Neuronal stem cell (in vitro differentiated cells): Measurements from ENCODE around the gene TMEM242.
A peak's percentile ranks its signal among the peaks of the same experiment; 100 is the strongest.
"Not testable (repeated sequence)": the region's sequence is repeated elsewhere in the genome, so short reads cannot be mapped to it uniquely, and the experiment has no call there.

Source experiments
- DNase-seq: peaks from one replicate; pipeline ENCODE4 v3.0.0-alpha.2; 2013; ENCODE audit warnings: low spot score
- H2AFZ ChIP-seq: one replicate; pipeline ENCODE4 v1.6.1; 2013; ENCODE audit warnings: mild to moderate bottlenecking, low read length, inconsistent platforms
- H2AK5ac ChIP-seq: 2 replicates; pipeline ENCODE4 v1.6.1; 2013; ENCODE audit warnings: low read depth, mild to moderate bottlenecking, inconsistent platforms, low read length, moderate library complexity, mixed read lengths
- H2BK120ac ChIP-seq: 2 replicates; pipeline ENCODE4 v1.6.1; 2013; ENCODE audit warnings: low read depth, mild to moderate bottlenecking, inconsistent platforms, low read length, moderate library complexity, mixed read lengths
- H2BK12ac ChIP-seq: one replicate; pipeline ENCODE4 v1.6.1; 2013; ENCODE audit warnings: low read length, inconsistent platforms
- H2BK15ac ChIP-seq: 2 replicates; pipeline ENCODE4 v1.6.1; 2013; ENCODE audit warnings: mild to moderate bottlenecking, low read length, inconsistent platforms, mixed read lengths
- H2BK5ac ChIP-seq: one replicate; pipeline ENCODE4 v1.6.1; 2013; ENCODE audit warnings: inconsistent platforms, mild to moderate bottlenecking, low read length, moderate library complexity
- H3K14ac ChIP-seq: one replicate; pipeline ENCODE4 v1.6.1; 2013; ENCODE audit warnings: low read length, inconsistent platforms
- H3K18ac ChIP-seq: 2 replicates; pipeline ENCODE4 v1.6.1; 2013; ENCODE audit warnings: low read length, inconsistent platforms
- H3K23ac ChIP-seq: 2 replicates; pipeline ENCODE4 v1.6.1; 2013; ENCODE audit warnings: low read depth, mild to moderate bottlenecking, mixed read lengths, low read length, inconsistent platforms; ENCODE audit not compliant: poor library complexity
- H3K27ac ChIP-seq: replicated peaks from 3 replicates; pipeline ENCODE4 v1.5.1; 2013; ENCODE audit warnings: low read length, inconsistent platforms
- H3K27me3 ChIP-seq, 3 experiments: 2 replicates each; pipeline ENCODE4 v1.6.1; 2013; ENCODE audit warnings: low read length in 3 of 3, mild to moderate bottlenecking in 2 of 3, inconsistent platforms in 1 of 3, low read depth in 1 of 3, mixed read lengths in 1 of 3, moderate library complexity in 1 of 3; ENCODE audit not compliant: control insufficient read depth in 3 of 3, insufficient read depth in 3 of 3
- H3K36me3 ChIP-seq, 2 donors: replicated peaks in 1 of 2; 2 replicates each; pipeline ENCODE4 v1.6.1; 2013; ENCODE audit warnings: low read length in 2 of 2; ENCODE audit not compliant: control insufficient read depth in 2 of 2, insufficient read depth in 2 of 2
- H3K4ac ChIP-seq: 2 replicates; pipeline ENCODE4 v1.6.1; 2013; ENCODE audit warnings: inconsistent platforms, mild to moderate bottlenecking, low read length, moderate library complexity
- H3K4me1 ChIP-seq, 2 donors: 1 replicate in 1 of 2; 2 replicates in 1 of 2; pipeline ENCODE4 v1.6.1; 2013; ENCODE audit warnings: low read length in 2 of 2, low read depth in 1 of 2; ENCODE audit not compliant: control insufficient read depth in 2 of 2, insufficient read depth in 1 of 2
- H3K4me2 ChIP-seq: one replicate; pipeline ENCODE4 v1.6.1; 2013; ENCODE audit warnings: mild to moderate bottlenecking, low read length, inconsistent platforms; ENCODE audit not compliant: insufficient read depth, poor library complexity, severe bottlenecking
- H3K4me3 ChIP-seq, 2 donors: 2 replicates each; pipeline ENCODE4 v1.5.1; 2013; ENCODE audit warnings: low read length in 2 of 2, mild to moderate bottlenecking in 2 of 2, inconsistent platforms in 1 of 2, moderate library complexity in 1 of 2
- H3K79me1 ChIP-seq: one replicate; pipeline ENCODE4 v1.6.1; 2013; ENCODE audit warnings: low read depth, mild to moderate bottlenecking, inconsistent platforms, low read length, moderate library complexity
- H3K9ac ChIP-seq: one replicate; pipeline ENCODE4 v1.6.1; 2013; ENCODE audit warnings: mild to moderate bottlenecking, low read depth, low read length, inconsistent platforms; ENCODE audit not compliant: poor library complexity
- H3K9me3 ChIP-seq, 2 donors: replicated peaks in 1 of 2; 2 replicates each; pipeline versions ENCODE3 to v1.6.1; 2013; ENCODE audit warnings: low read length in 2 of 2, mild to moderate bottlenecking in 2 of 2, inconsistent platforms in 1 of 2, low read depth in 1 of 2, mixed read lengths in 1 of 2, moderate library complexity in 1 of 2; ENCODE audit not compliant: control insufficient read depth in 2 of 2, insufficient read depth in 1 of 2
- H4K8ac ChIP-seq: one replicate; pipeline ENCODE4 v1.6.1; 2013; ENCODE audit warnings: low read depth, mild to moderate bottlenecking, inconsistent platforms, low read length, moderate library complexity
- H4K91ac ChIP-seq: one replicate; pipeline ENCODE4 v1.6.1; 2013; ENCODE audit warnings: low read length, low read depth, mild to moderate bottlenecking, inconsistent platforms; ENCODE audit not compliant: poor library complexity
- WGBS, 2 donors: extraction: QIAGEN DNeasy Blood & Tissue Kit; methylation state at CpG; one replicate each; pipeline ENCODE4 v1.1.7; 2013; ENCODE audit warnings: missing lambda C conversion rate in 2 of 2, mixed read lengths in 1 of 2; ENCODE audit not compliant: insufficient read length in 2 of 2, insufficient replicate concordance in 1 of 2; ENCODE audit errors: extremely low coverage in 2 of 2; 5-methylcytosine and 5-hydroxymethylcytosine counted together

TMEM242 gene

DNA sequence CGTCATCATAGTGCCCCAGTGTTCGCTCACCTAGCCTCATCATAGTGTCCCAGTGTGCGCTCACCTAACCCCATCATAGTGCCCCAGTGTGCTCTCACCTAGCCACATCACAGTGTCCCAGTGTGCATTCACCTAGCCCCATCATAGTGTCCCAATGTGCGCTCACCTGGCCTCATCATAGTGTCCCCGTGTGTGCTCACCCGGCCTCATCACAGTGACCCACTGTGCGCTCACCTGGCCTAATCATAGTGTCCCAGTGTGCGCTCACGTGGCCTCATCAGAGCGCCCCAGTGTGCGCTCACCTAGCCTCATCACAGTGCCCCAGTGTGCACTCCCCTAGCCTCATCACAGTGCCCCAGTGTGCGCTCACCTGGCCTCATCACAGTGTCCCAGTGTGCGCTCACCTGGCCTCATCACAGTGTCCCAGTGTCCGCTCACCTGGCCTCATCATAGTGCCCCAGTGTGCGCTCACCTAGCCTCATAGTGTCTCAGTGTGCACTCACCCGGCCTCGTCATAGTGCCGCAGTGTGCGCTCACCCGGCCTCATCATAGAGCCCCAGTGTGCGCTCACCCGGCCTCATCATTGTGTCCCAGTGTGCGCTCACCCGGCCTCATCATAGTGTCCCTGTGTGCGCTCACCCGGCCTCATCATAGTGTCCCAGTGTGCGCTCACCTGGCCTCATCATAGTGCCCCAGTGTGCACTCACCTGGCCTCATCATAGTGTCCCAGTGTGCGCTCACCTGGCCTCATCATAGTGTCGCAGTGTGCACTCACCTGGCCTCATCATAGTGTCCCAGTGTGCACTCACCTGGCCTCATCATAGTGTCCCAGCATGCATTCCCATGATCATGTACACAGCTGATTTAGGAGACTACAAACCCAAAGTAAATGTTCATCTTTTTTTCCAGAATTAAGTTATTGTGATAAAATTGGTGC is 9.5 kb downstream of the TMEM242 start:
- Histone ChIP-seq H3K27ac (no peak overlapping the region), H3K18ac (no peak overlapping the region), H2BK120ac (no peak overlapping the region), H2AK5ac (no peak overlapping the region), H3K79me1 (peaks cover 2% of the 10 kb centered on the region), H3K23ac (peak overlapping the region; percentile 58), H4K8ac (no peak overlapping the region), H3K9me3 (no peaks in the 10 kb centered on the region), H3K27me3 (no peaks in the 10 kb centered on the region), H4K91ac (no peak overlapping the region), H3K4me2 (no peak overlapping the region), H3K36me3 (peaks cover 31 to 68% of the 10 kb centered on the region in 2 donors), H3K4ac (no peak overlapping the region), H2BK12ac (no peak overlapping the region), H2BK5ac (no peak overlapping the region), H3K14ac (no peak overlapping the region), H2AFZ (no peak overlapping the region), H3K4me1 (no peaks in the 10 kb centered on the region), H3K9ac (peak overlapping the region; percentile 65), H2BK15ac (no peak overlapping the region), H3K4me3 (no peak overlapping the region)
- DNase-seq = no peak
- WGBS, 2 donors = no CpG with 5 or more reads among the region's 29 CpGs

DNA sequence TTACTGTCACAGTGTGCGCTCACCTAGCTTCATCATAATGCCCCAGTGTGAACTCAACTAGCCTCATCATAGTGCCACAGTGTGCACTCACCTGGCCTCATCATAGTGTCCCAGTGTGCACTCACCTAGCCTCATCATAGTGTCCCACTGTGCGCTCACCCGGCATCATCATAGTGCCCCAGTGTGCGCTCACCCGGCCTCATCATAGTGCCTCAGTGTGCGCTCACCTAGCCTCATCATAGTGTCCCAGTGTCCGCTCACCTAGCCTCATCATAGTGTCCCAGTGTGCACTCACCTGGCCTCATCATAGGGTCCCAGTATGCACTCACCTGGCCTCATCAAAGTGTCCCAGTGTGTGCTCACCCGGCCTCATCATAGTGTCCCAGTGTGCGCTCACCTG is 10.6 kb downstream of the TMEM242 start:
- H3K9ac ChIP-seq = peak overlapping the region; percentile 14
- H3K27ac ChIP-seq = no peak overlapping the region
- no peak overlapping the region for H3K4me2 ChIP-seq
- H3K14ac ChIP-seq = no peak overlapping the region
- H3K23ac ChIP-seq = peak overlapping the region; percentile 1
- WGBS, 2 donors = no CpG with 5 or more reads among the region's 9 CpGs
- no peak overlapping the region for H2BK120ac ChIP-seq
- no peak overlapping the region for H3K18ac ChIP-seq
- H2BK15ac ChIP-seq = no peak overlapping the region
- no peak overlapping the region for H3K4ac ChIP-seq
- no peak overlapping the region for H2BK12ac ChIP-seq
- DNase-seq = peak; percentile 26
- H3K4me1 ChIP-seq = no peaks in the 10 kb centered on the region
- H3K36me3 ChIP-seq = peaks cover 27 to 58% of the 10 kb centered on the region in 2 donors
- H2AFZ ChIP-seq = no peak overlapping the region
- no peak overlapping the region for H2AK5ac ChIP-seq
- H3K79me1 ChIP-seq = peaks cover 2% of the 10 kb centered on the region
- H3K4me3 ChIP-seq = no peak overlapping the region
- H4K91ac ChIP-seq = no peak overlapping the region
- H3K9me3 ChIP-seq = no peaks in the 10 kb centered on the region
- no peak overlapping the region for H2BK5ac ChIP-seq
- peak overlapping the region; percentile 4 for H4K8ac ChIP-seq
- H3K27me3 ChIP-seq = no peaks in the 10 kb centered on the region

DNA sequence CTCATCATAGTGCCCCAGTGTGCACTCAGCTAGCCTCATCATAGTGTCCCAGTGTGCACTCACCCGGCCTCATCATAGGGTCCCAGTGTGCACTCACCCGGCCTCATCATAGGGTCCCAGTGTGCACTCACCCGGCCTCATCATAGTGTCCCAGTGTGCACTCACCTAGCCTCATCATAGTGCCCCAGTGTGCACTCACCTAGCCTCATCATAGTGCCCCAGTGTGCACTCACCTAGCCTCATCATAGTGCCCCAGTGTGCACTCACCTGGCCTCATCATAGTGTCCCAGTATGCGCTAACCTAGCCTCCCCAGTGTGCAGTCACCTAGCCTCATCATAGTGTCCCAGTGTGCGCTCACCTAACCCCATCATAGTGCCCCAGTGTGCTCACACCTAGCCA is 12.6 kb downstream of the TMEM242 start:
- not testable (repeated sequence) for DNase-seq, H3K9me3 ChIP-seq, H3K4me2 ChIP-seq, H4K8ac ChIP-seq, H2BK12ac ChIP-seq, H3K18ac ChIP-seq, H3K23ac ChIP-seq, H2BK15ac ChIP-seq, H2BK5ac ChIP-seq, H3K27ac ChIP-seq, H2AFZ ChIP-seq, H3K4me1 ChIP-seq, H3K79me1 ChIP-seq, H2BK120ac ChIP-seq, H2AK5ac ChIP-seq, H3K9ac ChIP-seq, H3K14ac ChIP-seq, H3K4ac ChIP-seq, H3K27me3 ChIP-seq, H4K91ac ChIP-seq
- Histone ChIP-seq H3K36me3 (peaks cover 25 to 39% of the 10 kb centered on the region in 2 donors), H3K4me3 (peak overlapping the region in 1 of 2 donors; percentile 18)
- WGBS, 2 donors = no CpG with 5 or more reads among the region's 5 CpGs

DNA sequence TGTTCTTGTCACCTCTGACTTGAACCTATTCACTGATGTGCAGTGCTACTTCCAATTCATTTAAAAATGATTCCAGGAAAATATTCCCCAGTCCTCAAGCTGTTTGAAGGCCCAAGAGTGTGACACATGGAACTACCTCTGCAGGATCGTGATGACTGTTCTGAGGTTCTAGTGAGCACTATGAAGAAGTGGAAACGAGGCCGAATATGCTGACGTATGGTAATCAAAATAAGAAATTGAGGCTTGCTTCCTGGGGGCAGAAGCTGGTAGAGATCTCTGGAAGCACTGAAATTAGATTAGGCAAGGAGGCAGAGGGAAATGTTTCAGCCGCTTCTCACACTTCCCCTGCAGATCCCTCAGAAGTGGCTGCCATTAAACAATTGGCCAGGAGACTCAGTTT is 15.7 kb downstream of the TMEM242 start:
- H2BK120ac ChIP-seq = no peak overlapping the region
- H3K27me3 ChIP-seq = no peaks in the 10 kb centered on the region
- H3K23ac ChIP-seq = no peak overlapping the region
- no peak overlapping the region for H2AFZ ChIP-seq
- H4K91ac ChIP-seq = no peak overlapping the region
- no peak overlapping the region for H2BK12ac ChIP-seq
- H3K4me2 ChIP-seq = no peak overlapping the region
- no peaks in the 10 kb centered on the region for H3K9me3 ChIP-seq
- H3K4me3 ChIP-seq = no peak overlapping the region
- H3K4me1 ChIP-seq = no peaks in the 10 kb centered on the region
- H3K36me3 ChIP-seq = peaks cover 9 to 13% of the 10 kb centered on the region in 2 donors
- H2AK5ac ChIP-seq = no peak overlapping the region
- H3K4ac ChIP-seq = no peak overlapping the region
- H3K27ac ChIP-seq = no peak overlapping the region
- H3K79me1 ChIP-seq = no peaks in the 10 kb centered on the region
- H3K18ac ChIP-seq = no peak overlapping the region
- WGBS, 2 donors = no CpG with 5 or more reads among the region's 5 CpGs
- no peak overlapping the region for H3K9ac ChIP-seq
- no peak overlapping the region for H4K8ac ChIP-seq
- DNase-seq = no peak
- H3K14ac ChIP-seq = no peak overlapping the region
- no peak overlapping the region for H2BK5ac ChIP-seq
- H2BK15ac ChIP-seq = no peak overlapping the region
